Esophagus squamous epithelium (tissue), 4 donors: ENCODE measurements around the gene ZNF273.

ENCODE experiments used
- POLR2A ChIP-seq, 4 donors: fragments of 450-650 bp; IDR thresholded peaks; one replicate each; pipeline ENCODE4 v1.6.1; 2017; ENCODE audit warnings: antibody characterized with exemption in 4 of 4, mild to moderate bottlenecking in 4 of 4, moderate library complexity in 3 of 4
- TF ChIP-seq, protein P1 (sequence below), 6 experiments: fragments of 450-650 bp in 4 of 6; fragments of 200-600 bp in 2 of 6; sonication (generic) in 2 of 6; IDR thresholded peaks; one replicate each; pipeline ENCODE4 v1.5.1; 2016 to 2019; ENCODE audit warnings: antibody characterized with exemption in 6 of 6, mild to moderate bottlenecking in 4 of 6, moderate library complexity in 4 of 6

DNA sequence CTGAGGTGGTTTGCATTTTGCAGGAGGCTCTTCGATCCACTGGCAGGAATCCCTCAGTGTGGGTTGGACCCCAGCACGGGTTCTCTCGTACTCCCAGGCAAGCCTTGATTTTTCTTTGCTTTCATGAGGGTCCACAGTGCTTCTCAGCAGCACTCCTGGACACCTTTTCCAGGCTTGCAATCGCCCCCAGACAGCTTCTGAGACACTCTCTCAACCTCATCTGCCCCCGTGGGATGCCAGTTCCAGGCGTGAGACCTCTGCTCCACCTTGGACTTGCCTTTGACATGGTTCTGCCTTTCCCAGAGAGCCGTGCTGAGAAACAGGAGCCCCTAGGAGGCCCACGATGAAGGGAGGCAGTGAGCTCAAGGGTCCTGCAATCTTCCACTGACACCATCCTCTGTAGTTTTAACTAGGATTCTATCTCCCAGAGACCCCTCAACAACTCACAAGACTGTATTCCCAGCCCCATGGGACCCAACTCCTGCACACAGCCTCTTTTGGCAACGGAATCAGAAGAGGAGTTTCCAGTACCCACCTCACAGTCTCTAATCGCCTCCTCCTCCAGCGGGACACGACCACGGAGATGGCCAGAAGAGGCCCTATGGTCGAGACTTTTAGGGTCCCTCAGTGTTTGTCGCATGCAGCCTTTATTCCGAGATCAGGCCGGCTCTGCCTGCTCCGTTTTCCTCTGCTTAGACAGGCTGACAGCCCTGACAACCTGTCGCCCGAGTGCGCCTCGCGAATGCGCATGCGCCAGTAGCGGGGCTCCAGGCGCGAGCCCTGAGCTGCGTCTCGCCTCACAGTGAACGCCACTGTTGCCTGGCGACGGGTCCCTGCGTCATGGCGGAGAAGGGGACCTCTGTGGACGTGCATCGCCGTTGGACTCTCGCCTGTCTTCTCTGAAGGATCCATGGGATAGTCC is 26.0 kb upstream of the ZNF273 start:
- TF ChIP-seq, protein P1, sequence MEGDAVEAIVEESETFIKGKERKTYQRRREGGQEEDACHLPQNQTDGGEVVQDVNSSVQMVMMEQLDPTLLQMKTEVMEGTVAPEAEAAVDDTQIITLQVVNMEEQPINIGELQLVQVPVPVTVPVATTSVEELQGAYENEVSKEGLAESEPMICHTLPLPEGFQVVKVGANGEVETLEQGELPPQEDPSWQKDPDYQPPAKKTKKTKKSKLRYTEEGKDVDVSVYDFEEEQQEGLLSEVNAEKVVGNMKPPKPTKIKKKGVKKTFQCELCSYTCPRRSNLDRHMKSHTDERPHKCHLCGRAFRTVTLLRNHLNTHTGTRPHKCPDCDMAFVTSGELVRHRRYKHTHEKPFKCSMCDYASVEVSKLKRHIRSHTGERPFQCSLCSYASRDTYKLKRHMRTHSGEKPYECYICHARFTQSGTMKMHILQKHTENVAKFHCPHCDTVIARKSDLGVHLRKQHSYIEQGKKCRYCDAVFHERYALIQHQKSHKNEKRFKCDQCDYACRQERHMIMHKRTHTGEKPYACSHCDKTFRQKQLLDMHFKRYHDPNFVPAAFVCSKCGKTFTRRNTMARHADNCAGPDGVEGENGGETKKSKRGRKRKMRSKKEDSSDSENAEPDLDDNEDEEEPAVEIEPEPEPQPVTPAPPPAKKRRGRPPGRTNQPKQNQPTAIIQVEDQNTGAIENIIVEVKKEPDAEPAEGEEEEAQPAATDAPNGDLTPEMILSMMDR (IDR thresholded peaks at IDR 0.05) = no peak
- TF ChIP-seq POLR2A (IDR thresholded peaks at IDR 0.05) = no peak
